ENCODE results near the gene CAMK2N2. TPM values are rescaled to one million over a fixed set of nuclear protein-coding genes. Genes with fewer than 3 reads are reported as not detected.

CAMK2N2 gene
- total RNA-seq, 1 donor = not detected

DNA sequence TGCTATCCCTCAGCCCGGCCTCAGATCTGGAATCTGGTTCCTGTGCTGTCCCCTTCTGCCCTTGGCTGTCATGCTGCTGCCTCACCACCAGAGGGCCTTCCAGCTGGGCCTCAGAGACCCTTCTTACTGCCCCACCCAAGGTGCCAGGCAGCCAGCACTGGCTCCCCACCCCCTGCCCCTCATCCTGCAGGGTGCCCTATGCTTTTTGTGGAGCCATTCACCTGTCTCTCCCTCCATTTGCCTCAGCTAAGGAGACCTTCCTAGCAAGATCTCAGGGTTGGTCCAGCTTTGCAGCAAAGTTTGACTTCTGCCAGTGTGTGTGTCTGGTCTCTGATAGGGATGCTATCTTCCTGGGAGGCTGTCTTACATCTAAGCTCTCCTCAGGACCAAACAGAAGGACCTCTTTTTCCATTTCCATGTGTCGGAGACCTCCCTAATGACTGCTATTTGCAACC, 33.8 kb downstream of the CAMK2N2 start:
- H3K27me3 ChIP-seq (ENCODE audit: insufficient read depth, low read length) = peaks cover 47% of the 10 kb centered on the region
- no peaks in the 10 kb centered on the region for H3K9me3 ChIP-seq (ENCODE audit: low read depth, low read length)
- peaks cover 19% of the 10 kb centered on the region for H3K4me1 ChIP-seq (ENCODE audit: insufficient read depth, low read length)
- no peak overlapping the region for H3K4me3 ChIP-seq (ENCODE audit: low read length)

DNA sequence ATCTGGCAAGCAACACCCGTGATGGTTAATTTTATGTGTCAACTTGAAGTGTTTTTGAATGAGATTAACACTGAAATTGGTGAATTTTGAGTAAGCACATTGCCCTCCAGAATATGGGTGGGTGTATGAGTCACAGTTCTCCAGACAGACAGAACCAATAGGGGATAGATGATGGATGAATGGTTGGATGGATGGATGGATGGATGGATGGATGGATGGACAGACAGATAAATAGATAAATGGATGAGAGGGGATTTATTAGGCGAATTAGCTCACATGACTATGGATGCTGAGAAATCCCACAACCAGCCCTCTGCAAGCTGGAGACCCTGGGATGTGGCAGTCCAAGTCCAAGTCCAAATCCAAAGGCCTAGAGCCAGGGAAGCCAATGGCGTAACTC, 37.4 kb downstream of the CAMK2N2 start:
- H3K4me3 ChIP-seq (ENCODE audit: low read length) = no peak overlapping the region
- peaks cover 23% of the 10 kb centered on the region for H3K27me3 ChIP-seq (ENCODE audit: insufficient read depth, low read length)
- no peaks in the 10 kb centered on the region for H3K9me3 ChIP-seq (ENCODE audit: low read depth, low read length)
- H3K4me1 ChIP-seq (ENCODE audit: insufficient read depth, low read length) = no peaks in the 10 kb centered on the region

DNA sequence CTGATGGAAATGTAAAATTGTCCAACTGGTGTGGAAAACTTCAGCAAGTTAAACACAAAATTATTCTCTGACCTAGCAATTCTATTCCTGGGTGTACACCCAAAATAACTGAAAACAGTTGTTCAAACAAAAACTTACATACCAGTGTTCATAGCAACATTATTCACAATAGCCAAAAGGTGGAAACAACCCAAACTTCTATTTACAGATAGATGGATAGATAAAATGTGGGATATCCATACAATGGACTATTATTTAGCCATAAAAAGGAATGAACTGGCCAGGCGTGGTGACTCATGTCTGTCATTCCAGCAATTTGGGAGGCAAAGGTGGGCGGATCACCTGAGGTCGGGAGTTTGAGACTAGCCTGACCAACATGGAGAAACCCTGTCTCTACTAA, 38.8 kb downstream of the CAMK2N2 start:
- no peaks in the 10 kb centered on the region for H3K4me1 ChIP-seq (ENCODE audit: insufficient read depth, low read length)
- no peaks in the 10 kb centered on the region for H3K9me3 ChIP-seq (ENCODE audit: low read depth, low read length)
- H3K27me3 ChIP-seq (ENCODE audit: insufficient read depth, low read length) = peaks cover 10% of the 10 kb centered on the region
- H3K4me3 ChIP-seq (ENCODE audit: low read length) = no peak overlapping the region

DNA sequence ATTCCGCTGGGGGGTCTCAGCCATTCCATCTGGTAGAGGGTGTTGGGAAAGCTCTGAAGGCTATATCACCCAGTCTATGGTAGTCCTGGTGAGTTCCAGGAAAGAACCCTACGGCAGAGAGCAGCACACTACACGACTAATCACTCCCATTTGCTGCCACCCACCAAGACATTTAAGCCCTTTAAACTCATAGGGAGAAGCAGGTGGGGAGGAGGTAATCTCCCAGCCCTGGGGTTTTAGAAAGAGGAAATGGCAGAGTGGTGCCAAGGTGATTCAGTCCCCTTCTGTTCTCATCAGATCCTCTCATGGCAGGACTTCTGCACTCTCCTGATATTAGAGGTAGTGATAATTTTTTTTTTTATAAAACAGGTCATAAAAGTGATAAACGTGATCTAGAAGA, 42.5 kb downstream of the CAMK2N2 start:
- no peaks in the 10 kb centered on the region for H3K9me3 ChIP-seq (ENCODE audit: low read depth, low read length)
- no peak overlapping the region for H3K4me3 ChIP-seq (ENCODE audit: low read length)
- H3K27me3 ChIP-seq (ENCODE audit: insufficient read depth, low read length) = peaks cover 2% of the 10 kb centered on the region

DNA sequence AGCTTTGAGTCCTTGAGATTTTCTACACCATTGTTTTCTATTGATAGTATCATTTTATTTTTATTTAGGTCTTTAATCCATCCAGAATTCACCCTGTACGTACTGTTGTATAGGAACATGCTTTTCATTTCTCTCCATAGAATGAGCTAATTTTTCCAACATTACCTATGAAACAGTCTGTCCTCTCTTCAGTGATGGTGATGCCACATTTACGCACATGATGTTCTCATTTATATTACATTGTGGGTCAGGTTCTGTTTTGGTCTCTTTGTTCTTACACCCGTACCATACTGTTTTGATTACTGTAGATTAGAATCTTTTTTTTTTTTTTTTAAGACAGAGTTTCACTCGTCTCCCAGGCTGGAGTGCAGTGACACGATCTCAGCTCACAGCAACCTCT, 49.6 kb downstream of the CAMK2N2 start:
- H3K4me3 ChIP-seq (ENCODE audit: low read length) = no peak overlapping the region
- H3K4me1 ChIP-seq (ENCODE audit: insufficient read depth, low read length) = no peaks in the 10 kb centered on the region
- no peaks in the 10 kb centered on the region for H3K27me3 ChIP-seq (ENCODE audit: insufficient read depth, low read length)
- H3K9me3 ChIP-seq (ENCODE audit: low read depth, low read length) = no peaks in the 10 kb centered on the region

More for the DNA sequence above, 42.5 kb downstream of the CAMK2N2 start:
- no peaks in the 10 kb centered on the region for H3K4me1 ChIP-seq (ENCODE audit: insufficient read depth, low read length)

DNA sequence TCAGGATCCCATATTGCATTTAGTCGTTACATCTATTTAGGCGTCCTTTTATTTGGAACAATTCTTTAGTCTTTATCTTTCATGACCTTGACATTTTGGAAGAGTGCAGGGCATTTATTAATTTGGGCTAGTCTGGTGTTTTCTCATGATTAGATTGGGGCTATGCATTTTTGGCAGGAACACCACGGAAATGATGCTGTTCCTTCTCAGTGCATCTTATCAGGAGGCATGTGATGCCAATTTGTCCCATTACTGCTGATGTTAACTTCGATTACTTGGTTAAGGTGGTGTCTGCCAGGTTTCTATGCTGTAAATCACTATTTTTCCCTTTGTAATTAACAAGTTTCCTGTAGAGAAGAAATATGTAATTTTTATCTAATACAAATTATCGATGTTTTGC, 50.1 kb downstream of the CAMK2N2 start:
- no peaks in the 10 kb centered on the region for H3K9me3 ChIP-seq (ENCODE audit: low read depth, low read length)

More for the DNA sequence above, 50.1 kb downstream of the CAMK2N2 start:
- Histone ChIP-seq H3K4me3 (ENCODE audit: low read length) (no peak overlapping the region), H3K27me3 (ENCODE audit: insufficient read depth, low read length) (no peaks in the 10 kb centered on the region), H3K4me1 (ENCODE audit: insufficient read depth, low read length) (no peaks in the 10 kb centered on the region)

Other genes with a start within 250 kb of the CAMK2N2 start
- gene ABCC5, start 243.7 kb downstream of the CAMK2N2 start, total RNA-seq = 6.5 TPM
- not detected for gene HTR3D, start 229.8 kb downstream of the CAMK2N2 start, total RNA-seq
- gene HTR3C, start 208.5 kb downstream of the CAMK2N2 start, total RNA-seq = not detected
- gene HTR3E, start 164.5 kb downstream of the CAMK2N2 start, total RNA-seq = not detected
- 41.0 TPM for gene EIF2B5, start 126.2 kb downstream of the CAMK2N2 start, total RNA-seq
- 18.3 TPM for gene DVL3, start 106.2 kb downstream of the CAMK2N2 start, total RNA-seq
- 167 TPM for gene AP2M1, start 86.7 kb downstream of the CAMK2N2 start, total RNA-seq
- 39.7 TPM for gene ABCF3, start 75.4 kb downstream of the CAMK2N2 start, total RNA-seq
- gene VWA5B2, start 32.0 kb downstream of the CAMK2N2 start, total RNA-seq = under 0.01 TPM
- gene ALG3, start 12.6 kb downstream of the CAMK2N2 start, total RNA-seq = 14.0 TPM
- gene EEF1AKMT4, start 11.9 kb downstream of the CAMK2N2 start, total RNA-seq = 0.52 TPM
- gene ECE2, start 14.5 kb upstream of the CAMK2N2 start, total RNA-seq = not detected
- 119 TPM for gene PSMD2, start 37.7 kb upstream of the CAMK2N2 start, total RNA-seq
- 114 TPM for gene EIF4G1, start 53.1 kb upstream of the CAMK2N2 start, total RNA-seq
- 5.7 TPM for gene FAM131A, start 76.0 kb upstream of the CAMK2N2 start, total RNA-seq
- gene CLCN2, start 100.1 kb upstream of the CAMK2N2 start, total RNA-seq = 0.63 TPM
- 19.0 TPM for gene POLR2H, start 100.2 kb upstream of the CAMK2N2 start, total RNA-seq
- not detected for gene THPO, start 116.7 kb upstream of the CAMK2N2 start, total RNA-seq
- 0.31 TPM for gene CHRD, start 118.5 kb upstream of the CAMK2N2 start, total RNA-seq

All from mononuclear cell (primary cell).